AG08396 (cell line): ENCODE results near the gene B4GALT7.
"Not testable (repeated sequence)": the region's sequence is repeated elsewhere in the genome, so short reads cannot be mapped to it uniquely, and the experiment has no call there.

ENCODE experiments used
- DNase-seq: peaks from one replicate; pipeline ENCODE4 v3.0.0; 2012; ENCODE audit warnings: low spot score, mixed read lengths

B4GALT7 gene, protein sequence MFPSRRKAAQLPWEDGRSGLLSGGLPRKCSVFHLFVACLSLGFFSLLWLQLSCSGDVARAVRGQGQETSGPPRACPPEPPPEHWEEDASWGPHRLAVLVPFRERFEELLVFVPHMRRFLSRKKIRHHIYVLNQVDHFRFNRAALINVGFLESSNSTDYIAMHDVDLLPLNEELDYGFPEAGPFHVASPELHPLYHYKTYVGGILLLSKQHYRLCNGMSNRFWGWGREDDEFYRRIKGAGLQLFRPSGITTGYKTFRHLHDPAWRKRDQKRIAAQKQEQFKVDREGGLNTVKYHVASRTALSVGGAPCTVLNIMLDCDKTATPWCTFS

DNA sequence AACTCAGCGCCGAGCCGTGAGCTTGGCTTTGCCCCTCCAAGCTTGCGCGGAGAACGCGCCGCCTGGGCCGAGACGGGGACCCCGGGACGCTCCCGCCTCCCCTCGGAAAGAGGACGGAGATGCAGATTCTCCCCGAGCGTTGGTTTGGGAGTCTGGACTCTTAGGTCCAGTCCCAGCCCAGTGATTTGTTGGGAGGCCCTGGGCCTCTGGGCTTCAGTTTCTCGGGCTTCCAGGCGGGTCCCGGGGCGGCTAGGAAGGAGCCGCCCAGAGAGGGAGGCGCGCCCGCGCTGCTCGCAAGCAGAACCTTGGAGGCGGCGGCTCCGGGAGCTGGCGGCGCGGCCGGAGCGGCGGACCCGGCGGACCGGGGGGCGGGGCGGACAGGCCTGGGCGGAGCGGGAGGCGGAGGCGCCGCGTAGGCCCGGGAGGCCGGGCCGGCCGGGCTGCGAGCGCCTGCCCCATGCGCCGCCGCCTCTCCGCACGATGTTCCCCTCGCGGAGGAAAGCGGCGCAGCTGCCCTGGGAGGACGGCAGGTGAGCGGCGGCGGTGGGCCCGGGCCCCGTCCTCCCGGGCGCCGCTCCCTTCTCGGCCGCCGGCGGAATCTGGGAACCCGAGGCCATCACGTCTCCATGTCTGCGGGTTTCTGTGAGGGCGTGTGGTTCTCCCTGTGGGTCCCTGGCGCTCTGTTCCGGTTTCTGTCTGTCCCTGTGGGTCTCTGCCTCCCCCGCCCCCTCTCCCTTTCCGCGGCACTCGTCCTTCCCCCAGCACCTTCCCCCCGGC lies at the start of gene B4GALT7:
Gene B4GALT7 (plus strand): TSS at position 402 of the 777 bp plus-strand sequence. CDS start 79 bp downstream, at position 481.
- DNase-seq, result peak; percentile 95

DNA sequence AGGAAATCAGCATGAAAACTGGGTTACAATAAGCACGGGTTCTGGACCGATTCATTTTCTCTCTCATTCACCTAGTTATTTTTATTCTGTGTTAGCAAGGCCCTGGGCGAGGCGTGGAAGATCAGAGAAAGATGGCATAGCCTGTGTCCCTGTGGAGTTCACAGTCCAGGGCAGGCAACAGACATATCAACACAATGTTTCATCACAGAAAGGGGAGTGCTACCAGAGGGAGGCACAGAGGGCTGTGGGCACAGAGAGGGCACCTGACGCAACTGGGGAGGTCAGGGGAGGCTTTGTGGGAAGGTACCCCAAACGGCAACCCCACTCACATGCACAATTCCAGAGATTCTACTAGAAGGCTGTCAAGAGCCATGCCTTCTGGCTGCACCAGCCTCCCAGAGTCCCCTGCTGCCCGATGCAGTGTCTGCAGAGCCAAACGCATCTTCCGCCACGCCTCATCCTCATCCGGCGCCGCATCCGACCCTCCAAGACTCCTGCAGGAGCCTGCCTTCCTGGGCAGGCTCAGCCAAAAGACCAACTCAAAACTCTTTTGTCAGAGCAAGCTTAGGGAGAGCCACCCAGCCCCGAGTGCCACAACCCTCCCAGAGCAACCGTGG lies 47.0 kb upstream of the B4GALT7 start:
- DNase-seq, result peak; percentile 53

DNA sequence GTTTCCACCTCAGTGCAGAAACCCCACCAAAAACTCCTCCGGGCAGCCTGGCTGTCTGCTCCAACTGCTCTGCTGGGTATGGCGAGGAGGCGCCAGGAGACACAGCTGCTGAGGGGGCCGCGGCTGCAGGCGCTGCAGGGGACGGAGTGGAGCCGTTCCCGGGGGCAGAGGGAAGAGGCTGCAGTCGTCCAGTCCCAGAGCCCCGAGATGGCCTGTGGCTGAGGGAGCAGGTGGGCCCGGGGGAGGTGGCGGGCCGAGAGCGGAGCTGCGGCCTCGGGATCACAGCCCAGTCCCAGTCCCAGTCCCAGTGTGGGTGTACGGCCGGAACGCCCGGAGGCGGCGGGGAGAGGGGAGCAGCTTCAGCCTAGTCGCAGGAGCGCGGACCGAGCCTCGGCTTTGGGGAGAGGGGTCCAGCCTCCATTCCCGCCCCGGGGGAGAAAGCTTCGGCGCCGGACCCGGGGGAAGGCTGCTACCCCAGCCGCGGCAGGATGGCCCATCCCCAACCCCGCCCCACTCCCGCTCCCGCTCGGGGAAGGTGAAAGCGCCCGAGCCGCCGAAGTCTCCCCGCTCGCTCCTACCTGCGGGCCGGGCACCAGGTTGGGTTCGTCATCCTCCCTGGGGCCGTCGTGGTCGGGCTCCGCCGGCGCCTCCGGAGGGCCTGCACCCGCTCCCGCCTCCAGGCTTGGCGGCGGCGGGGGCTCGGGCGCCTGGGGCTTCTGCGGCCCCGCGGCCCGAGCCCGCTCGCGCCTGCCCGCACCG lies 46.1 kb upstream of the B4GALT7 start:
- peak; percentile 71 for DNase-seq

DNA sequence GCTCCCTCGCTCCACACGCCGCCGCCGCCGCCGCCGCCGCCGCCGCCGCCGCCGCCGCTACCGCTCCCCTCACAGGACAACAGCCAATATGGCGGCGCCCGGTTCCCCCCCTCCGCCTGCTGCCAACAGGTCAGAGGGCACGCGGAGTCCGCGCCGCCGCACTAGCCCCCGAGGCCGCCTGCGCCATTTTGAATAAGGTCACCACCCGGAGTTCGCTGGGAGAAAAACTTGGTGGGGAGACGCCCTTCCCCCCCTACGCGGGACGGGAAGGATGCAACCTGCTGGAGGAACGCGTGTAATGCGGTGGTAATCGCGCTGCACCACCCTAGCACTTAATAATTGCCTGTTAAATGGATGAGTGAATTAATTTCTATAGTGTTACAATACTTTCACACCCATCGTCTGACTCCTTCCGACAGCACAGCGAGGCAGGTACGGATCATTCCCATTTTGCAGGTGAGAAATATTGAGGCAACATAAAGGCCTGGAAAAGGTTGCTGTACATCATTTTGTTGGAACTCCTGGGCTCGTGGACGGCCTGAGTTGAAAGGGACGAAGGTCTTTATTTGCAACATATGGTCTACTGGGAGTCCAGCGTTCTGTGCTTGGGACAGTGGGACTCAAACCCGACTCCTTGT lies 45.3 kb upstream of the B4GALT7 start, which contains the start of gene FAM193B:
Gene FAM193B (minus strand): TSS at position 90 of the 638 bp plus-strand sequence. CDS start 105 bp downstream, outside the sequence.
- peak; percentile 99 for DNase-seq

DNA sequence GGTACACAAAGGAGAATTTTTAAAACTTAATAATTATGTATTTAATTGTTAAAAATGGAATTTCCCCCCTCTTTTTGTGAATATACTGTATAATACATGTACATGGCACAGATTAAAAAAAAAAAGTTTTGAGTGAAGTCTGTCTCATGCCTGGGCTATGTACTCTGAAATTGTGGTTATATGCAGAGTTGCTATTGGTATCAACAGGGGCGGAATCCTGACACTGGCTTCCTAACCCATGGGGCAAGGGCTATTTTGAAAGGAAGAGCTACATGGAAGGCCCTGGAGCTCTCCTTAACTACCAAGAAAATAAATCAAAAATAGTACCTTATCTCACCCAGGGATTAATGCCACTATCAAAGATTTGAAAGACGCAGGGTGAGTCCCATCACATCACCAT lies 44.7 kb upstream of the B4GALT7 start:
- DNase-seq, result no peak

DNA sequence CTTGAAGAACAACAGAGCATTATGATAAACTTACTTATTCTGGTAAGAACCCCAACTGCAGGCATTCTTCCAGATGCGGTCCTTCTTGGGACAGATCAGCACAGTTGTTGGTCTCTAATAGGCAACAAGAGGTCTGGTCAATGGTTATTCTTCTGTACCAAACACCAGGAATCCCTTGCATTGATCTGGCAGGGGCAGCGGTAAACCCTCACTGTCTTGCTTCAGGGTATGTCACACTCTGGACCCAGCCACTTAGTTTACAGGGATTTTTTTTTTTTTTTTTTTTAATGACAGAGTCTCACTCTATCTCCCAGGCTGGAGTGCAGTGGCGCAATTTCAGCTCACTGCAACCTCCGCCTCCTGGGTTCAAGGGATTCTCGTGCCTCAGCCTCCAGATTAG lies 44.3 kb upstream of the B4GALT7 start:
- DNase-seq, result no peak

DNA sequence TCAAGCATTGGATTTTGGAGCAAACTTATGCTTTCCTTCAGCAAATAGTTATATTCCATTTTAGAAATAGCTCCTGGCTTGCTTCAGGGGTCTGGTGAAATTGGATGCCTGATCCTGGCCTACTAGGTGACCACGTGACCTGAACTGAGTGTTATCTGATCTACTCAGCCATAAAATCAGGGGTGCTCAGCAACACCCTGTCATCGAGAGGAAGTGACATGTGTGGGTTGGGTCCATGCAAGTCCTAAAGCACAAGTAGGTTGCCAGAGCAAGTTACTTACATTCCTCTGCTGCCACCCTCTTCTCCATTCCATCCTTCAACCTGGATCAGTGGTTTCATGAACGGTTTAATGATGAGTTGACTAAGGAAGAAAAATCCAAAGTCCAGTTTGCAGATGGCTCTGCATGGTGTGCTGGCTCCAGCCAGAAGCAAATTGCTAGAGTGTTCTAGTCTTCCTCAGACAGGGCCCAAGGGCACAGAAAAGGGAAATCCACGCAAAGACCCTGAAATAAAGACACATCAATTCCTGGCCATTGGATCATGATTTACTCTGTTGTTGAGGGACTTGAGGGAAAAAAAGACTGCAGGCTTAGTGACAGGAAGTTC lies 42.8 kb upstream of the B4GALT7 start:
- no peak for DNase-seq

DNA sequence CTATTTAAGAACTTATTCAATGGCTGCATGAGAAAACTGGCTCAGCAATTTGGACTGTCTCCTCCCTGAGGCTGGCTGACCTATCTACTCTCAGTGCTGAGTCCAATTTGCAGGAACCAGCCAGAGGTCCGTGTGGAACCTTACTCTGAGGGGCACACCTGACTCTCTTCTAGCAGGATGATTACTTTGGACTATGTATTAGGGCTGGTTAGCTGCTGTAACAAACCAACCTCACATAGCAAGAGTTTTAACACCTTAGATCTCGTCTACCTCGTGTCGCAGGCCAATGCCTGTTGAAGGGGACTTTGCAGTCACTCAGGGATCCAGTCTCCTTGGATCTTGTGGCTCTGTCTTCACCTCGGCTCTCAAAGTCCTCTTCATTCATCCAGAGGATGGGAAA lies 42.1 kb upstream of the B4GALT7 start:
- no peak for DNase-seq

DNA sequence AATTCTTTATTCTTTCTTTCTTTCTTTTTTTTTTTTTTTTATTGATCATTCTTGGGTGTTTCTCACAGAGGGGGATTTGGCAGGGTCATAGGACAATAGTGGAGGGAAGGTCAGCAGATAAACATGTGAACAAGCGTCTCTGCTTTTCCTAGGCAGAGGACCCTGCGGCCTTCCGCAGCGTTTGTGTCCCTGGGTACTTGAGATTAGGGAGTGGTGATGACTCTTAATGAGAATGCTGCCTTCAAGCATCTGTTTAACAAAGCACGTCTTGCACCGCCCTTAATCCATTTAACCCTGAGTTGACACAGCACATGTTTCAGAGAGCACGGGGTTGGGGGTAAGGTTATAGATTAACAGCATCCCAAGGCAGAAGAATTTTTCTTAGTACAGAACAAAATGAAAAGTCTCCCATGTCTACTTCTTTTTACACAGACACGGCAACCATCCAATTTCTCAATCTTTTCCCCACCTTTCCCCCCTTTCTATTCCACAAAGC lies 40.4 kb upstream of the B4GALT7 start:
- not testable (repeated sequence) for DNase-seq

DNA sequence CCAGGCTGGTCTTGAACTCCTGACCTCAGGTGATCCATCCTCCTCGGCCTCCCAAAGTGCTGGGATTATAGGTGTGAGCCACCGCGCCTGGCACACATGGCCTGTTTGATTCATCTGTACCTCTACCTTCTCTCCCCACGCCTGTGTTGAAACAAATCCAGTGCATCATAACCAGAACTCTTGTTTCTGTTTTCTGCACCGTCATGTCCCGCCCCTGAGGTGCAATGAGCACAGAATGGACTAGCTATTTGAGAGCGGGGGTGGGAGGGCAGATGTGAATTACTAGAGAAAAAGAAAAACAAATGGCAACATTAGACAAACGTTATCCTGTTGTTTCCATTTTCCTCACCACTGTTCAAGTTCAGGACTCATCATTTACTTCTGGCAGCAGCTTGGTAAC lies 34.9 kb upstream of the B4GALT7 start:
- no peak for DNase-seq

DNA sequence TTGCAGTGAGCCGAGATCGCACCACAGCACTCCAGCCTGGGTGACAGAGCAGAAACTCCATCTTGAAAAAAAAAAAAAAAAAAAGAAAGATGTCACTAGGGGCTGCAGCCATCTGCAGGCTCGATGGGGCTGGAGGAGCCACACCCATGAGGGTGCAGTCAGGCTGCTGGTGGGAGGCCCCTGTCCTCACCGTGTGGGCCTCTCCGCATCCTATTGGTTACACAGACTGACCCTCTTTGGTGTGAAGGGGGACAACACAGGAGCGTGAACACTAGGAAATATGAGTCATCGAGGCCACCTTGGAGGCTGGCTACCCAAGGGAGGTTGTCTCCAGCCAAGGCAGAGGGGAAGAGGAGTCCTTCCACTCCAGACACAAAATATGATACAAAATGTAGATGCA lies 31.6 kb upstream of the B4GALT7 start:
- DNase-seq, result no peak

DNA sequence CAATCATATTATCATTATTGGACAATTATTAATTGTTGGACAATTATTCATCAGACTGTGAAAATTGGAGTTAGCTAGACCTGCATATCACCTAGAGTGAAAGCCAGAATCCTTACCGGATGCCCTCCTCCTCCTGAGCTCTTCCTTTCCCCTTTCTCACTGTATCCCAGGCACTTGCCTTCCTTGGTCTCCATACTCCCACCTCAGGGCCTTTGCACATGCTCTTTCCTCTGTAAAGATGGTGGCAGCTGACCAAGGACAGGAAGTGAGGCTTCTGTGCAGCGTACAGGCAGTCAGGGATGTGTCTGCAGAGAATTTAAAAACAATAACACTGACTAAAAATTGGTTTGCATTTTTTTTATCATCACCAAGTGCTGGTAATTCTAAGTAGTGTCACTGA lies 30.0 kb upstream of the B4GALT7 start:
- DNase-seq, result no peak

DNA sequence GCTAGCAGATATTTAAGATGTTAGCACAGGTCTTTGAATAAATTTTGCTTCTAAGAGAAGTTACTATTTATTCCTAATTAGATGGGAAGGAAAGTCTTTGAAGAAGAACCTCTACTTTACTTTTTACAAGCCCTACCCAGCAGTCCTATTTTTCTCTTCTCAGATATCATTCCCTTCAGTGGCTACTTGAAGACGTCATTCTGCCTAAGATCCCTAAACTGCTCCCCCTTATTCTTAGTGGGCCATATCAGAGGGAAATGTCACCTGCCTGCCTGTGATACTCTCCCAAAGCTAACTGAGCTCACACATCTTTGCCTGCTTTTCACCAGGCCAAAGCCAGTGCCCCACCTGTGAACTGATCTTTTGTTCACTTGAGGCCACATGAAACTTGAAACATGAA lies 24.4 kb upstream of the B4GALT7 start:
- no peak for DNase-seq

DNA sequence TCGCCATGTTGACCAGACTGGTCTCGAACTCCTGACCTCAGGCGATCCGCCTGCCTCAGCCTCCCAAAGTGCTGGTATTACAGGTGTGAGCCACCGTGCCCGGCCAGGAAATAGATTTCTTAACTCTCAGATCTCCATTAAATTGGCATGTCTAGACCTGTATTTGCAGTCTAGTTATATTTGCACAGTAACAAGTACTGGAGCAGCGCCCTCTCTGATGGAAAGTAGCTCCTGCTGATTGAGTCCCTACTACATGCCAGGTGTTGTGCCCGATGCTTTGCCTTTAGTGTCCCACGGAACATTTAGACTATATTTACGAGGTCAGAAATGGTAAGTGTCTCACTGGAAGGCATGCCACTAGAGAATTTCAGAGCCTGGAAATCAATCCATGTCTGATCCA lies 23.8 kb upstream of the B4GALT7 start:
- DNase-seq, result no peak

DNA sequence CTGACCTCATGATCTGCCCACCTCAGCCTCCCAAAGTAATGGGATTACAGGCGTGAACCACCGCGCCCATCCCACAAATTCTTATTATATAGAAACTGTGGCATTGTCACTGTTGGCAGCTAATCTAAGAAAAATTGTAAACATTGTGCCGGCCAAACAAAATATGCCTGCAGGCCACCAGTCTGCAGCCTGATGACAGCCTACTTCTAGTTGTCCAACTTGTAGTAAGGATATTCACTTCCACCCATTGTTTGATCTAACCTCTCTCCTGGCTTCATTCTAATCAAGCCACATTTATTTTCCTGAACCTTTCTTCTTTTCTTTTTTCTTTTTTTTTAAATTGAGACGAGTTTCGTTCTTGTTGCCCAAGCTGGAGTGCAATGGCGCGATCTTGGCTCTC lies 21.6 kb upstream of the B4GALT7 start:
- DNase-seq, result no peak

DNA sequence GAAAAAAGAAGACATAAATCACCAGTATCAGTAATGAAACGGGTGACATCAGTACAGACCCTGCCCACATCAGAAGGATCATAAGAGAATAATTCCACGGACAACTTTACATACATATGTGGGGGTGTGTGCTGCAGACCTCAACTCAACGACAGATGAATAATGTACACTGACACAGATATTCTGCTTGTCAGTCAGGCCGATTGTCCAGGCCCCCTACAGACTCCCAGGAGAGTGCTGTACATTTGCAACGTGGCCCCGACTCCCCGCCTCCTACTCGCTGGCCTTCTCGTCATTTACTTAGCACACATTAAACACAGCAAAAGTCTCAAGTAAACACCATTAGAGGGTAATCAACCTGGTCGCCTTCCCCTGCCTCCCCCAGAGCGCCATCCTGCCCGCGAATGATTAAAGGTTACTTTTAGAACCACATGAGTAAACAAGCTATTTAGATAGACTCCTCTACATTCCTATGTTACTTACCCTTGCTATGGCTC lies 11.5 kb upstream of the B4GALT7 start:
- DNase-seq, result no peak

DNA sequence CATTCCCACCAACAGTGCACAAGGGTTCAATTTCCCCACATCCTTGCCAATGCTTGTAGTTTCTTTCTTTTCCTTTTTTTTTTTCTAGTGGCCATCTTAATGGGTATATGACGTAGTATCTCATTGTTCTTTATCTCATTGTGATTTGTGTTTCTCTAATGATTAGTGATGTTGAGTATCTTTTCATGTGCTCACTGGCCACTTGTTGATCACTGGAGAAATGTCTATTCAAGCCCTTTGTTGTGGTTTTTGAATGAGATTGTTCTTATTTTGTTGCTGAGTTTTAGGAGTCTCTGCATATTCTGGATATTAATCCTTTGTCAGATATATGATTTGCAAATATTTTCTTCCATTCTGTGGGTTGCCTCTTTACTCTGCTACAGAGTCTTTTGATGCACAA lies 9.5 kb upstream of the B4GALT7 start:
- DNase-seq, result no peak

DNA sequence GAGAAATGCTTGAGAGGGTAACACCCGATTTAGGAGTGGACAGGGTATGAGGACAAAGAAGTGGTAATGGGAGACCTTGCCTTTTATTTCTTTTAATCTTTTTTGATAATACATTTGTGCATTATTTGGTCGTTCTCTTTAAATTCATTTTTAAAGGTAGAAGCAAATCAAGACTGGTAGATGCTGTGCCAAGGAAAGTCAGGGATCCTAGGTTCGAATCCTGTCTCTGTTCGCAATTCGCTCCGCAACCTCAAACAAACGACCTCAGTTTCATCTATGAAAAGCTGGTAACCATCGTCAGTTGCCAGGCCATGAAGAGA lies 8.3 kb upstream of the B4GALT7 start:
- DNase-seq, result no peak

DNA sequence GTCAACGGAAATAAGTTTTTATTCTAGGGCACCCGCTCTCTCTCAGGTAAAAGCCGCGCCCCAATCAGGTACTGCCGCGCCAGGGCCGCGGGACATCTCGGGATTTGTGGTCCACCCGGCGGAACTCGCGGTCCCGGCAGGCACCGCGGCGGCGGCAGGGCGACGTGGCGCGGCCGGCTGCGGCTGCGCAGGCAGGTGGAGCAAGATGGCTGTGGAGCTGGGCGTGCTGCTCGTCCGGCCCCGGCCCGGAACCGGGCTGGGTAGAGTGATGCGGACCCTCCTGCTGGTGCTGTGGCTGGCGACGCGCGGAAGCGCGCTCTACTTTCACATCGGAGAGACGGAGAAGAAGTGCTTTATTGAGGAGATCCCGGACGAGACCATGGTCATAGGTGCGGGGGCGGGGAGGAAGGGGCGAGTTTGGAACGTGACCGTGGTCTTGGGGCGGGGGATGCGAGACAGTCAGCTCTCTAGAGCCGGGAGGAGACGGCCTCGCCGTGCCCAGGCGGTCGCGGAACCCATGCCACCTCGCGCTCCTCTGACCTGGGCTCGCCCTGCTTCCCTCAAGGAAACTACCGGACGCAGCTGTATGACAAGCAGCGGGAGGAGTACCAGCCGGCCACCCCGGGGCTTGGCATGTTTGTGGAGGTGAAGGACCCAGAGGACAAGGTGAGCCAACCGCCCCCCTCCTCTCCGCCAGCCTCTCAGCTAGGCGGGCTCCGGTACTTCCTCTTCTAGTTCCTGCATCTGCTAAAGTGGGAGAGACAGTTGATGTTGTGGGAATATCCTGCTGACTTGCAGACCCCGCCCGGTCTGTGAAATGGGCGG lies 7.7 kb upstream of the B4GALT7 start, which contains the start of gene TMED9:
Gene TMED9 (plus strand): TSS at position 194 of the 825 bp plus-strand sequence. CDS start 12 bp downstream, at position 206.
- peak; percentile 94 for DNase-seq

DNA sequence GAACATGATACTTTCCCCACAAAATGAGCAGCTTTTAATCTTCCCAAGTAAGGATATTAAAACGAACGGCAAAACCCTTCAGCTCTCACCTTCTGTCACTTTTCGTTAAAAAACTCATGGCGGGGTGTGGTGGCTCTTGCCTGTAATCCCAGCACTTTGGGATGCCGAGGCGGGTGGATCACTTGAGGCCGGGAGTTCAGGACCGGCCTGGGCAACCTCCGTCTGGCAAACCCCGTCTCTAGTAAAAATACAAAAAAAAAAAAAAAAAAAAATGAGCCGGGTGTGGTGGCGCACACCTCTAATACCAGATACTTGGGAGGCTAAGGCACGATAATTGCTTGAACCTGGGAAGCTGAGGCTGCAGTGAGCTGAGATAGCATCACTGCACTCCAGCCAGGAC lies 7.0 kb upstream of the B4GALT7 start:
- no peak for DNase-seq
